ENCODE data around the gene TMF1. TPM values are rescaled to one million over a fixed set of nuclear protein-coding genes. Genes with fewer than 3 reads are reported as not detected.

Gene TMF1
- total and polyA plus RNA-seq, 10 of the 15 experiments (the other 5 are each of a cell fraction or from before 2014, with no cell fraction given), result 7.1 to 24.5 (median 18.6) TPM

- TSS peak; percentile 24 for BruUV-seq (replicated peaks)
- Histone ChIP-seq H3K4me1 (ENCODE audit: control insufficient read depth, insufficient read depth, low read length) (no peaks in the 10 kb centered on the region), H3K9ac (ENCODE audit: control insufficient read depth, insufficient read depth, low read length) (no peak overlapping the region), H3K27ac (ENCODE audit: control insufficient read depth, insufficient read depth) (no peak overlapping the region), H2AFZ (ENCODE audit: control insufficient read depth, low read depth, low read length) (no peak overlapping the region), H3K27me3 (replicated peaks in 1 of 2; ENCODE audit: control insufficient read depth in 2 of 2, insufficient read depth in 2 of 2, low read length in 1 of 2) (no peaks in the 10 kb centered on the region), H3K9me3 (replicated peaks; ENCODE audit: control insufficient read depth, insufficient read depth, low read length) (no peaks in the 10 kb centered on the region), H3K79me2 (ENCODE audit: control insufficient read depth, insufficient read depth, low read length) (peaks cover 17% of the 10 kb centered on the region), H3K4me2 (ENCODE audit: control insufficient read depth, insufficient read depth) (no peak overlapping the region), H3K36me3 (ENCODE audit: control insufficient read depth in 2 of 2, insufficient read depth in 2 of 2, low read length in 1 of 2) (peaks cover 0 to 4% of the 10 kb centered on the region in 2 experiments; a peak in 3 of 4 replicates), H3K4me3 (no peak overlapping the region), H4K20me1 (ENCODE audit: control insufficient read depth, insufficient read depth) (no peaks in the 10 kb centered on the region)
- TF ChIP-seq ESRRA (IDR thresholded peaks at IDR 0.05; ENCODE audit: low read length), result no peak
- TF ChIP-seq BCL3 (IDR thresholded peaks at IDR 0.05; ENCODE audit: borderline replicate concordance, insufficient read depth, low read depth, low read length, poor library complexity, severe bottlenecking), result no peak
- no peak for TF ChIP-seq FOS (IDR thresholded peaks at IDR 0.05; ENCODE audit: borderline replicate concordance, extremely low read depth, insufficient read length)
- TF ChIP-seq, protein P1, sequence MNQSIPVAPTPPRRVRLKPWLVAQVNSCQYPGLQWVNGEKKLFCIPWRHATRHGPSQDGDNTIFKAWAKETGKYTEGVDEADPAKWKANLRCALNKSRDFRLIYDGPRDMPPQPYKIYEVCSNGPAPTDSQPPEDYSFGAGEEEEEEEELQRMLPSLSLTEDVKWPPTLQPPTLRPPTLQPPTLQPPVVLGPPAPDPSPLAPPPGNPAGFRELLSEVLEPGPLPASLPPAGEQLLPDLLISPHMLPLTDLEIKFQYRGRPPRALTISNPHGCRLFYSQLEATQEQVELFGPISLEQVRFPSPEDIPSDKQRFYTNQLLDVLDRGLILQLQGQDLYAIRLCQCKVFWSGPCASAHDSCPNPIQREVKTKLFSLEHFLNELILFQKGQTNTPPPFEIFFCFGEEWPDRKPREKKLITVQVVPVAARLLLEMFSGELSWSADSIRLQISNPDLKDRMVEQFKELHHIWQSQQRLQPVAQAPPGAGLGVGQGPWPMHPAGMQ (IDR thresholded peaks at IDR 0.05; ENCODE audit: borderline replicate concordance), result no peak
- no peak for TF ChIP-seq POLR2AphosphoS2 (IDR thresholded peaks at IDR 0.05; ENCODE audit: low read depth, low read length)
- TF ChIP-seq, protein P2, sequence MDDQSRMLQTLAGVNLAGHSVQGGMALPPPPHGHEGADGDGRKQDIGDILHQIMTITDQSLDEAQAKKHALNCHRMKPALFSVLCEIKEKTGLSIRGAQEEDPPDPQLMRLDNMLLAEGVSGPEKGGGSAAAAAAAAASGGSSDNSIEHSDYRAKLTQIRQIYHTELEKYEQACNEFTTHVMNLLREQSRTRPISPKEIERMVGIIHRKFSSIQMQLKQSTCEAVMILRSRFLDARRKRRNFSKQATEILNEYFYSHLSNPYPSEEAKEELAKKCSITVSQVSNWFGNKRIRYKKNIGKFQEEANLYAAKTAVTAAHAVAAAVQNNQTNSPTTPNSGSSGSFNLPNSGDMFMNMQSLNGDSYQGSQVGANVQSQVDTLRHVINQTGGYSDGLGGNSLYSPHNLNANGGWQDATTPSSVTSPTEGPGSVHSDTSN (IDR thresholded peaks at IDR 0.05; ENCODE audit: insufficient replicate concordance, low read depth, low read length), result no peak
- TF ChIP-seq ZBED1 (IDR thresholded peaks at IDR 0.05; ENCODE audit: borderline replicate concordance), result no peak
- TF ChIP-seq NR2C2 (IDR thresholded peaks at IDR 0.05; ENCODE audit: borderline replicate concordance, control insufficient read depth, insufficient read length, low read depth), result no peak
- TF ChIP-seq TCF3 (IDR thresholded peaks at IDR 0.05; ENCODE audit: borderline replicate concordance, insufficient read depth, low read depth, low read length), result no peak
- TF ChIP-seq EGR1 (IDR thresholded peaks at IDR 0.05; ENCODE audit: borderline replicate concordance in 1 of 2, low read depth in 2 of 2, low read length in 2 of 2), result no peak
- no peak for TF ChIP-seq RCOR1 (conservative IDR thresholded peaks at IDR 0.05; ENCODE audit: low read depth, low read length)
- TF ChIP-seq IRF3 (IDR thresholded peaks at IDR 0.05), result no peak
- no peak for TF ChIP-seq RAD21 (IDR thresholded peaks at IDR 0.05; ENCODE audit: insufficient read depth, low read depth, low read length)
- TF ChIP-seq, protein P3, sequence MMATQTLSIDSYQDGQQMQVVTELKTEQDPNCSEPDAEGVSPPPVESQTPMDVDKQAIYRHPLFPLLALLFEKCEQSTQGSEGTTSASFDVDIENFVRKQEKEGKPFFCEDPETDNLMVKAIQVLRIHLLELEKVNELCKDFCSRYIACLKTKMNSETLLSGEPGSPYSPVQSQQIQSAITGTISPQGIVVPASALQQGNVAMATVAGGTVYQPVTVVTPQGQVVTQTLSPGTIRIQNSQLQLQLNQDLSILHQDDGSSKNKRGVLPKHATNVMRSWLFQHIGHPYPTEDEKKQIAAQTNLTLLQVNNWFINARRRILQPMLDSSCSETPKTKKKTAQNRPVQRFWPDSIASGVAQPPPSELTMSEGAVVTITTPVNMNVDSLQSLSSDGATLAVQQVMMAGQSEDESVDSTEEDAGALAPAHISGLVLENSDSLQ (IDR thresholded peaks at IDR 0.05), result no peak
- TF ChIP-seq EZH2 (IDR thresholded peaks at IDR 0.05; ENCODE audit: borderline replicate concordance, control insufficient read depth, low read depth, low read length), result no peak
- TF ChIP-seq RBBP5 (conservative IDR thresholded peaks at IDR 0.05), result no peak
- TF ChIP-seq SUPT20H (IDR thresholded peaks at IDR 0.05; ENCODE audit: borderline replicate concordance, control insufficient read depth, low read depth, low read length), result no peak
- no peak for TF ChIP-seq SIX5 (IDR thresholded peaks at IDR 0.05; ENCODE audit: low read depth, low read length, severe bottlenecking)
- WGBS (ENCODE audit: insufficient coverage, insufficient replicate concordance, low lambda C conversion rate, missing lambda C conversion rate), result 79% methylated on average over 3 of the region's 3 CpGs
- ChIA-PET SMC1A (ENCODE audit: uncharacterized antibody, unreplicated experiment) (interaction anchor here (1.4 kb wide), 1 partner anchor 14 kb away, joined by 4 read pairs; no protein-coding TSS in a partner anchor), RAD21 (ENCODE audit: unreplicated experiment) (interaction anchor here (1.1 kb wide), 1 partner anchor 13 kb away, joined by 4 read pairs; no protein-coding TSS in a partner anchor), POLR2A (no interaction called here), CTCF (interaction anchor here (1.4 kb wide), 1 partner anchor 20 kb away, joined by 3 read pairs; no protein-coding TSS in a partner anchor)
- peak; percentile 35 for ATAC-seq
- no peak for FAIRE-seq
- in situ Hi-C loops (cut with MboI) (no loop called here), intact Hi-C loops (cut with micrococcal nuclease; ENCODE audit: unreplicated experiment) (no loop called here)
- DNase-seq (ENCODE audit: low read depth, low spot score), result no peak
These were observed 20.8 kb upstream of the TMF1 start for GRCh38 chr3:69072928-69073327.

Measured in GM12878 (cell line).